HG02852 (cell line): ENCODE data around the gene CFAP99.

Experiments used
- ATAC-seq: cut with Tn5 transposase; IDR thresholded peaks from one replicate; pipeline ENCODE4 v1.9.1; 2021; ENCODE audit warnings: mild to moderate bottlenecking, moderate library complexity; ENCODE audit not compliant: unreplicated experiment

CFAP99 gene

DNA sequence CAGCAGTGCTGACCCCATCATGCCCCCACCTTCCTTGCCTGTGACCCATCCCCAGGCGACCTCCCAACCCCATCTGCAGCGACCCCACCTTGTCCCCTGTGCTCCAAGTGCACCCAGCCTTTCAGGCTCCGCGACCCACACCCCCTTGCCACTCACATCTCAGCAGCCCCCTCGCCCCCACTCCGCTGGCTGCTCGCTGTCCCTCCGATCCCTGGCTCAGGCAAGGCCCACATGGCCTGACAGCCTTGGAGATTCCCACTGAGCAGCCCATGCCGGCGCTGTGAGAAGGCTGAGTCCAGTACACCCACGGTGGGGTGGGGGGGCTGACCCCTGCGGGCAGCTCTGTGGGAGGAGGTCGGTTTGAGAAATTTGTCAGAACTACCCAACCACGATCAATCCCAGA lies 9.4 kb upstream of the CFAP99 start:
- no peak for ATAC-seq

DNA sequence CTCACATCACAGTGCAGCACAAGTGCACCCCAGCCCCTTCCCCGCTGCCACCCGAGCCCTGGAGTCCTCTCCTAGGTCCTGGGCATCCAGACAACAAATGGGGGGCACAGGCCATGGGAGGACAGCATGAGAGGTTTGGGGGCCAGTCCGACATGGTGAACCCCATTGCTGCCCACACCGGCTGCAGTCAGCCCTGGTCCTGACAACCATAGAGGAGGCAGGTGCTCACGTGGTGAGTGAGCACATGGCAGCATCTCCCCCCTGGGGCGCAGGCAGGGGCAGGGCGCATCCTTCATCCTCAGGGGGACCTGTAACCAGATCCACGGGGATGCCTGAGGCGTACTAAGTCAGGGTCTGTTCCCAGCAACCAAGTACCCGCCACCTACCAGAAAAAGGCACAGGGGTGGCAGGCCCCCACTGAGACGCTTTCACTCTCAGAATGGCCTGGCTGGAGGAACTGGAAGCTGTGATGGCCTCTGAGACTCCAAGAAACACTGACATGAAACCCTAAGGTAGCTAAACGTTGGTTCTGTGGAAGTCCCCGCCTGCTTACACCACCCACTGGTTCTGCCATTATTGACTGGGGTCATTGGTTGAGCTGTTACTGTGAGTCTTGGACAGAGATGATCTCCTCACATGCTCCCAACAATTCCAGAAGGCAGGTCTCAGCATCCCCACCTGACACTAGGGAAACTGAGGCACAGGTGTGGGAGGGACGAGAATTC lies 6.8 kb upstream of the CFAP99 start:
- ATAC-seq, result peak; percentile 39

DNA sequence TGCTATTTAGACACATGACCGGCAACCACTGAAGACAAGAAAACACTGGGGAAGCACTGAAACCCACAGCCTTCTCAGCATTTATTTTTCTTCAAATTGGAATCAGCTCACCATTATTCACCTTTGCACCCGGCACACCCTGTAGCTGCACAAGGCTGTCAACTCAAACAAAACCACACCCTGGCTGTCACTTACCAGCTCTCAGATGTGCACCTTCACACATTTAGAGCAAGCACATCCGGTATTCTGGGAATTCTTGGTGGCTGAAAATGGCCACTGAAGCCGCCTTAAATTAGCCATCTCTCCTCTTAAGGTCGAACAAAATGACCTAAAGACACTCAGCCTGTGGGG lies 6.2 kb upstream of the CFAP99 start:
- ATAC-seq, result peak; percentile 39

DNA sequence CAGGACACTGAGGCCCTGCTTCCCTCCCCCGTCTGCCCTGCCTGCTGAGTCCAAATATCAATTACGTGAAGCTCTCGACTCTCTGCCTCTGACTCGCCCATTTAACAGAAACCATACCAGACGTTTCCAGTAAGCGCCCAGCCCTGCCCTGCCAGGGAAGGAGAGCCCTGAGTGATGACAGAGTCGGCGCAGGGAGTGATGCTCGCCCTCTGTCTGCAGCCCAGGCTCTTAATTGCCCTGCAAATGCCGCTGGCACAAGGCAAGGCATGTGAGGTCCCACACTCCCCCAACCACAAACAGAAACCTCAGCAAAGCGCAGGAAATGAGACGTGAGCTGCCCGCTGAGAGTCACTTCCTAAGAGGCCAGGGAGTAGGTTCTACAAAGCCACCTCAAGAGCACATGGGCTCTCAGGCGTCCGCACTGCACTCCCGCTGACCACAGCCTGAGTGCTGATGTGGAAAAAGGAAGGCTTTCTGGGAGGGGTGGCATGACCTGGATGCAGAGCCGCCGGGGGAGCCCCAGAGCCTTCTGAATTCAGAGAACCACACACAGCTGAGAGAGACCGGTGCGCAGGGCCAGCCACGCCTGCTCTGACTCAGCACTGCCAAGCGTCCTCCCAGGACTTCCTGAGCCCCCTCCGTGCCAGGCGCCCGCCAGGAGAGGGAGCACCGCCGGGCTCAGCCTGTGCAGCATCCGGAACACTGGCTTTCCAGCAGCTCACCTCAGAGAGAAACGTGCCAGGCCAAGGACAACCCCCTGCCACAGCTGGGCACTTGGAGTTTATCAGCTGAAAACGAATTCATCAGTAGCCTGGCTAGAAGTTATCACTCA lies 5.7 kb upstream of the CFAP99 start:
- peak; percentile 51 for ATAC-seq

DNA sequence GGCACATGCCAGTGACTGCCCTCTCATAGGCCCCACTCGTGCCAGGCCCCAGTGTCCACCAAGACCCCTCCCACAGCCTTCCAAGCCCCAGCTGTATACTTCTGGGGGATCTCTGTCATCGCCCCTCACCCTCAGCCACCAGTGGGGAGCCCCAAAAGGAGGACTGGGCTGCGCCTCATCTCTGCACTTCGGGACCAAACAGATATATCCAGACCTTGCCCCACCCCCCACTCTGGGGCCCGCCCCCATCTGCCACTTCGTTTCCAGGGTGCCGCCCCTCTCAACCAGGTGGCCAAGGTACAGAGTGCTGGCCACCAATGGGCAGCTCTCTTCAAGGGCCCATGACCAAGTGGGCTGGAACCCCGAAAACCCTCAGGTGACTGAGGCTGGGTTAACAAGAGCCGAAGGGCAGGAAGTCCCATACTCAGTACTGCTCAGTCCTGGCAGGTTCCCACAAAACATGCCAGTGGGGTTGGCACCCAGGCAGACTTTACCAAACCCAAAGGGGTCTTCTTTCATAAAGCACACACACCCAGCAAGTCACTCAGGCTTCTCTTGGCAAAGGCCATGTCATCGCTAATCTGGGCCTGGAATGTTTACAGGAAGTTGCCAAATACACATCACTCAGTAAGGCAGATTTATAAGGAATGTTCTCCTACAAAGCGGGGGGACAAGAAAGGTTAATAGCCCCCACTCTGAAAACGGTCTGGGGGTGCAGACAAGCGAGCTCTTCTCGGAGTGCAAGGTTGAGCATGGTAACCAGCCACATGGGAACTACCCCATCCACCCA lies 4.7 kb upstream of the CFAP99 start:
- ATAC-seq, result no peak

- ATAC-seq, result no peak
Measured at GRCh38 chr4:2415213-2415612, 3.5 kb upstream of the CFAP99 start.

- no peak for ATAC-seq
Measured at GRCh38 chr4:2415881-2416563, 2.7 kb upstream of the CFAP99 start.

GRCh38 chr4:2416564-2417225 lies 2.1 kb upstream of the CFAP99 start:
- ATAC-seq, result no peak

- no peak for ATAC-seq
Measured at GRCh38 chr4:2417226-2417764, 1.5 kb upstream of the CFAP99 start.

DNA sequence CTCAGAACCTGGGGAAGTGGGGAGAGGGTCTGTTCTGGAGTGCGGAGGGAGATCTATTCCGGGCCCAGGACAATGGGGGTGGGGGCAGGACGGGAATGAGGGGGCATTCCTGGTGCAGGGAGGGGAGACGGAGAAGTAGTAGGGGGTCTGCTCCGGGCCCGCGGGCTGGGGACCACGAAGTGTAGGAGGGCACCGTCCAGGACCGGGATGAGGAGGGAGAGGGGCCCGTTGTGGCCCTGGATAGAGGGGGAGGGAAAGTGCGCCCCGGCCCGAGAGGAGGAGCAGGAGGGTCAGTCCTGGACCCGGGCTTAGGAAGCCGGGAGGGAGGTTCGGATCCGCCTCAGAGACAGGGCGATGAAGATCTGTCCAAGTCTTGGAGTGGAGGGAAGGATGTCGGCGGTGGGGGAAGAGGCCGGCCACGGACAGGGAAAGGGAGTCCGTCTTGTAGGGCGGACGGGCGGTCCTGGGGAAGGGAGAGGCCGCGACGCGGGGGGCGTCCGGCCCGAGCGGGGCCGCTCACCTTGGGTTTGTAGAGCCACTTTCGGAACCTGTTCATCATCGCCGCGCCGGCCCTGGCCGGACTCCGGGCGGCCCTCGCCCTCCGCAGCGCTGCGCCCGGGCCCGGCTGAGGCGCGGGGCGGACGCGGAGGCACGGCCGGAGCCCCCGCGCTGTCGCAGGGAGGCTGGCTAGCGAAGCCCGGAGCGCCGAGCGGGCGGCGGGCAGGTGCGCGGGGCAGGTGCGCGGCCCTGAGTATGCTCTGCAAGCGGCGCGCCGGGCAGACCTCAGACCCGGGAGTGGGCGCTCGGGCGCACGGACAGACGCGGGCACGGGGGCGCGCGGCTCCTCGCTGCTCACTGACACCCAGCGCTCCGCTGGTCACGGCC lies 748 bp upstream of the CFAP99 start, which contains the start of gene ZFYVE28:
ZFYVE28 (minus strand) TSS at position 881 of the 885 bp plus-strand sequence; CDS start at position 559, 322 bp downstream.
- no peak for ATAC-seq

DNA sequence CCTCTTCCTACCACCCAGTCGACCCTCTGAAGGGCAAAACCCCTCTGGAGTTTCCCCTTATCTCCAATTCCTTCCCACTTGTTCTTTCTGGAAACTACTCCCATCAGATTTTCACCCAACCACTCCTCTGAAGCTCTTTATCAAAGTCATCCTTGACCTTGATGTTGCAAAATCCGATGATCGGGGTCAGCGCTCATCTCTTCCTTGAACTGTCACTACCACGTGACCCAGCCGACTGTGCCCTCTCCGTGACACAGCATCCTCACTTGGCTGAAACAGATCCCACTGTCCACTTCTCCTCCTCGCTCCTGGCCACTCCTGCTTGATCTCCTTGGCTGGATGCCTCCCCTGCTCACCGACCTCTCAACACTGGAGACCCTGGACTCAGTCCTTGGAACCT lies 1.1 kb downstream of the CFAP99 start:
- no peak for ATAC-seq

DNA sequence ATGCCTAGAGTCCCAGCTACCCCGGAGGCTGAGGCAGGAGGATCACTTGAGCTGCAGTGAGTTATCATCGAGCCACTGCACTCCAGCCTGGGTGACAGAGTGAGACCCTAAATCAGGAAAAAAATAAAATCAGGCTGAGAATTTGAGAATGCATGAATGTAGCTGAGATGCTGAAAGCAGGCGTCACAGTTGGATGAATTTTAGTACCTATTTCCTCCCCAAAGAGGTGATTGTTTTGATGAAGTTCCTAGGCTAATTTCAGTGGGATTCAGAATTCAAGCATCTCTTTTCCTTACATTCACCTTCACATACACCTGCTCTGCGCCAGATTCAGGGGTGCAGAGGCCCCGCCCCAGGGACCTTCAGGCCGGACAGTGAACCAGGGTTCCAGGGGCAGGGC lies 3.2 kb downstream of the CFAP99 start:
- ATAC-seq, result no peak

- ATAC-seq, result no peak
Measured at GRCh38 chr4:2423066-2423465, 4.3 kb downstream of the CFAP99 start.

DNA sequence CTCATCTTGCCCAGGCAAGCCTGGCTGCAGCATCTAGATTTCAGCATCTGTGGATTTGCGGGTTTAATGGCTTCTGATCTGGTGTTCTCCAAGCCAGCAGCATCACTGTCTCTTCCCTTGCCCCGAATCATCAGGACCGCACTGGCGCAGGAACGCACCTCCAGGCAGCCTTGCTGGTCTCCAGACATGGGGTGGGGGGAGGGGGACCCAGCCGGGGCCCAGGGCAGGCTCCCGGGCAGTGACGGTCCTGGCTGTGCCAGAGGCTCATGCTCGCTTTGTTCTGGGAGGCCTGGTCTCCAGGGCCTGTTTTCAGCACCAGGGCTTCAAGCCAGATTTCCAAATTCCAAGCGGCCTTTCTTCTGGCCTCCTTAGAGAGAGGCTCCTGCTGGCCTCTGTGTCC lies 4.9 kb downstream of the CFAP99 start:
- no peak for ATAC-seq

GRCh38 chr4:2424581-2424980 lies 5.8 kb downstream of the CFAP99 start:
- no peak for ATAC-seq

- no peak for ATAC-seq
Measured at GRCh38 chr4:2425386-2426068, 6.8 kb downstream of the CFAP99 start.

- ATAC-seq, result no peak
Measured at GRCh38 chr4:2426069-2426397, 7.3 kb downstream of the CFAP99 start.

DNA sequence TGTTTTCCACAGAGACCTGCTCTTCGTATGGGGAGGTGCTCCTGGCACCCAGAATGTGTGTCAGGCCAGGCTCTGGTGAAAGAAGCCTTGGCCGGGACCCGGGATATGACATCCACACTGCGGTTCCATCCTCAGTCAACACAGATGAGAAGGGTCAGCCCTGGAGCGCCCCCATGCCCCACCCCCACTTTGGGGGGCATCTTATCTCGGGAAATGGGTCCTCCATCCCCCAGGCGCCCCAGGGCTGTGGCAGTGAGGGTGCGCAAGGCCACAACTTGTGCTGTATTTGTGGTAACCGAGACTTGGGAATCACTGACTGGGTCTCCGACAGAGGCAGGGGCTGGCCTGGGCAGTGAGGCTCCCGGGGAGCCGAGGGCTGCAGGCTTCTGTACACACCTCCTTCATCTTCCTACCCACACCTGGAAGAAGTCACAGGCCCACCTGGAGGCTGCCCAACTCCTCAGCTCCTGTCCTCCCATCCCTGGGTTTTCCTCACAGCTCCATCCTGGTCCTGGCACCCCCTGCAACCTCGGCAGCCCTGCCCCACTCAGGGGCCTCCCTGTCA lies 8.0 kb downstream of the CFAP99 start:
- ATAC-seq, result no peak
